Stimulated activated CD8-positive, alpha-beta memory T cell treated with anti-CD3 and anti-CD28 coated beads, Interleukin-2, amount 100 ng/mL, for 1 hour (primary cell): ENCODE data around the gene ABHD1.

Experiments used
- DNase-seq, 2 donors: peaks; one replicate each; pipeline ENCODE4 v3.0.0-alpha.2; 2020; ENCODE audit warnings: low read depth in 2 of 2

The ABHD1 gene

GRCh38 chr2:27135478-27135955 is 11.9 kb downstream of the ABHD1 start:
- no peak for DNase-seq

- no peak for DNase-seq
Measured at GRCh38 chr2:27136751-27137150, 13.1 kb downstream of the ABHD1 start.

GRCh38 chr2:27137322-27137935 is 13.8 kb downstream of the ABHD1 start:
- DNase-seq, result no peak

- DNase-seq, result no peak
Measured at GRCh38 chr2:27138111-27138510, 14.5 kb downstream of the ABHD1 start.

GRCh38 chr2:27139310-27139709 is 15.7 kb downstream of the ABHD1 start, which contains the start of gene PRR30:
Gene PRR30 (minus strand): TSS chr2:27139410. CDS start chr2:27138329, 1,081 bp downstream.
- DNase-seq, result no peak

- no peak for DNase-seq
Measured at GRCh38 chr2:27143285-27143684, 19.7 kb downstream of the ABHD1 start.

GRCh38 chr2:27145682-27146081 is 22.1 kb downstream of the ABHD1 start:
- no peak for DNase-seq

GRCh38 chr2:27147935-27148334 is 24.3 kb downstream of the ABHD1 start:
- no peak for DNase-seq

- DNase-seq, result no peak
Measured at GRCh38 chr2:27148801-27149439, 25.3 kb downstream of the ABHD1 start, which contains the start of gene TCF23. Gene TCF23 (plus strand): TSS chr2:27149004. CDS start chr2:27149134, 130 bp downstream.

- DNase-seq, result no peak
Measured at GRCh38 chr2:27149570-27150405, 26.2 kb downstream of the ABHD1 start.

GRCh38 chr2:27150639-27151230 is 27.1 kb downstream of the ABHD1 start:
- no peak for DNase-seq

- DNase-seq, result no peak
Measured at GRCh38 chr2:27152102-27152795, 28.6 kb downstream of the ABHD1 start.

GRCh38 chr2:27152796-27153464 is 29.3 kb downstream of the ABHD1 start:
- DNase-seq, result no peak

- DNase-seq, result no peak
Measured at GRCh38 chr2:27154488-27154887, 30.9 kb downstream of the ABHD1 start.

GRCh38 chr2:27155069-27155520 is 31.5 kb downstream of the ABHD1 start:
- DNase-seq, result no peak

GRCh38 chr2:27158468-27158867 is 34.9 kb downstream of the ABHD1 start:
- no peak for DNase-seq

- DNase-seq, result no peak
Measured at GRCh38 chr2:27159271-27159670, 35.7 kb downstream of the ABHD1 start.

- no peak for DNase-seq
Measured at GRCh38 chr2:27160191-27160590, 36.6 kb downstream of the ABHD1 start.

- DNase-seq, result no peak
Measured at GRCh38 chr2:27162151-27163121, 38.8 kb downstream of the ABHD1 start.
